ENCODE results near the gene PACSIN3.

The PACSIN3 gene

GRCh38 chr11:47225552-47226400 is 39.5 kb upstream of the PACSIN3 start:
- DNase-seq (ENCODE audit: low spot score), result no peak
- TF ChIP-seq CTCF (IDR thresholded peaks at IDR 0.05; ENCODE audit: extremely low read depth, insufficient read depth, missing control alignments), result no peak
- in situ Hi-C loops (cut with MboI; ENCODE audit: low pct_unique_long_range_greater_than_20kb, low sequenced_read_pairs, unreplicated experiment), result no loop called here

GRCh38 chr11:47222696-47223095 is 36.5 kb upstream of the PACSIN3 start:
- no peak for TF ChIP-seq CTCF (IDR thresholded peaks at IDR 0.05; ENCODE audit: extremely low read depth, insufficient read depth, missing control alignments)
- DNase-seq (ENCODE audit: low spot score), result no peak
- in situ Hi-C loops (cut with MboI; ENCODE audit: low pct_unique_long_range_greater_than_20kb, low sequenced_read_pairs, unreplicated experiment), result no loop called here

- in situ Hi-C loops (cut with MboI; ENCODE audit: low pct_unique_long_range_greater_than_20kb, low sequenced_read_pairs, unreplicated experiment), result no loop called here
- no peak for DNase-seq (ENCODE audit: low spot score)
Observed at GRCh38 chr11:47220401-47220821, 34.2 kb upstream of the PACSIN3 start.

GRCh38 chr11:47216121-47216798 is 30.0 kb upstream of the PACSIN3 start:
- TF ChIP-seq CTCF (IDR thresholded peaks at IDR 0.05; ENCODE audit: extremely low read depth, insufficient read depth, missing control alignments), result peak; percentile 34
- in situ Hi-C loops (cut with MboI; ENCODE audit: low pct_unique_long_range_greater_than_20kb, low sequenced_read_pairs, unreplicated experiment), result no loop called here
- peak; percentile 62 for DNase-seq (ENCODE audit: low spot score)

More at GRCh38 chr11:47220401-47220821, 34.2 kb upstream of the PACSIN3 start:
- TF ChIP-seq CTCF (IDR thresholded peaks at IDR 0.05; ENCODE audit: extremely low read depth, insufficient read depth, missing control alignments), result no peak

- TF ChIP-seq CTCF (IDR thresholded peaks at IDR 0.05; ENCODE audit: extremely low read depth, insufficient read depth, missing control alignments), result no peak
- DNase-seq (ENCODE audit: low spot score), result peak; percentile 23
- in situ Hi-C loops (cut with MboI; ENCODE audit: low pct_unique_long_range_greater_than_20kb, low sequenced_read_pairs, unreplicated experiment), result no loop called here
Observed at GRCh38 chr11:47215366-47215910, 29.2 kb upstream of the PACSIN3 start.

GRCh38 chr11:47213950-47214565 is 27.8 kb upstream of the PACSIN3 start:
- TF ChIP-seq CTCF (IDR thresholded peaks at IDR 0.05; ENCODE audit: extremely low read depth, insufficient read depth, missing control alignments), result no peak
- DNase-seq (ENCODE audit: low spot score), result peak; percentile 82
- in situ Hi-C loops (cut with MboI; ENCODE audit: low pct_unique_long_range_greater_than_20kb, low sequenced_read_pairs, unreplicated experiment), result no loop called here

Measured in GM13977 (cell line).